Measurements from ENCODE around the gene SELENOS. TPM values are rescaled to one million over a fixed set of nuclear protein-coding genes. Genes with fewer than 3 reads are reported as not detected.

SELENOS gene
- total RNA-seq, 2 experiments from 2014 or later, result 27.3 to 29.4 TPM

DNA sequence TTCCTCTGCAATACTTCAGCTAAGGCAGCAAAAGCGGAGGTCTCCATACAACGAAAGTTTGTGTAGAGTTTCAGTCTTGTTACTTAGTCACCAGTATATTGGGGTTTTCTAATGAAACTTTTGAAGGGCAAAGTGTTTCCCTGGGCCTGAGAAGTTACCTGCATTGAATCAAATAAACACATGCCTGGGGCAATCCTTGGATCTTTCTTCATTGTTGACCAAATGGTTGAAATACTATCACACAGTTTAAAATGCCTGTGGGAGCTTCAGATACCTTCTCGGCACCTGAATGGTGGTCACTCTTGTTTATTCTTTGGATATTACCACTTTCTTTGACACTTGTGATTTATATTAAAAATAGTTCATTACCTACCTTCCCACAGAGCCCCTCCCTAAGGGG is 24.4 kb downstream of the SELENOS start:
- Mint-ChIP-seq H3K4me3 (peak overlapping the region; percentile 92), H3K4me1 (peaks cover 52% of the 10 kb centered on the region), H3K36me3 (peaks cover 24% of the 10 kb centered on the region), H3K9me3 (no peaks in the 10 kb centered on the region), H3K27ac (peak overlapping the region; percentile 91), H3K27me3 (no peaks in the 10 kb centered on the region)
- DNase-seq, result no peak

DNA sequence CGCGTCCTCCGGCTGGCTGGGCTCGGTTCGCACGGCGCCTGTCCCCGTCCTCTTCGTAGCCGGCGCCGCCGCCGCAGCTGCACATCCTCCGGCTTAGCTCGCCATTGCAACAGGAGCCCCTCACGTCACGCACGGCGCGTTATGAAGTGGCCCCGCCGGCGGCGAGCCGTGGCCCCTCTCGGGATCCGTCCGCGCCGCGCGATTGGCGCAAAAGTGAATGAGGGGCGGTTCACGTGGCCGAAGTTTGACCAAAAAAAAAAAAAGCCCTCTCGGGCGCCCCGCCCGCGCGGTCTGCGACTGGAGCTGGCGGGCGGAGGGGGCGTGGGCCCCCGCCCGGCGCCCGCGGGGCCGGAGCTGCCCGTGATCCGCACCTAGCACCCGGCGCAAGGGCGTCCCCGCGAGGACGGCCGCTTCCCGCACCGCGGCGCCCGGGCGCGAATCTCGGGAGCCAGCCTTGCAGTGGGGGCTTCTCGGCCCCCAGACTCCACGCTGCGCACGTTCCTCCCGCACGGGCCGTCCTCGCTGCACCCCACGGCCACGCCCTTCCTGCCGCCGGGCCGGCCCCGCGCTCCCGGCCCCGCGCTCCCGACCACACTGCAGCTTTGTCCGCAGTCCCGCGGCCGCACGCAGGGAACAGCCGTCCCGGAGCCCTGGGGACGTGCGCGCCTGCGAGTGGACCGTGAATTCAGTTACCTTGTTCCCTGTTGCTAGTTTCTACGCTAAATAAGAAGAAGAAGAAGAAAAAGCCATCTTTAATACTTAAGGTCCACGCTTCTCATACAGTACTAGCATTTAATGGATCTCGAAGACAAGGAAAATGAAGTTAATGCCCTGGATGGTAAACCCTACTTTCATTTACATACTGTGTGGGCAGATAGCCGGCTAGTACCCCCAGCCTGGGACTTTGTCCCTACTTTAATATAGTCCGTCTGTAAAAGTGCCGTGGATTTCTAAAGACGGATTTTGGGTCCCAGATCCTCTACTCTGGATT is 25.2 kb downstream of the SELENOS start, which contains the start of gene CHSY1:
CHSY1 (minus strand) TSS at position 219 of the 991 bp plus-strand sequence. CDS start 592 bp downstream, outside the sequence.
- H3K4me3 Mint-ChIP-seq, result peak within 1 kb of the TSS; percentile 92
- H3K27me3 Mint-ChIP-seq, result no peaks in the 10 kb centered on the region
- peaks cover 59% of the 10 kb centered on the region for H3K4me1 Mint-ChIP-seq
- peaks cover 31% of the 10 kb centered on the region for H3K36me3 Mint-ChIP-seq
- peak; percentile 90 for DNase-seq
- no peaks in the 10 kb centered on the region for H3K9me3 Mint-ChIP-seq
- peak within 1 kb of the TSS; percentile 91 for H3K27ac Mint-ChIP-seq

DNA sequence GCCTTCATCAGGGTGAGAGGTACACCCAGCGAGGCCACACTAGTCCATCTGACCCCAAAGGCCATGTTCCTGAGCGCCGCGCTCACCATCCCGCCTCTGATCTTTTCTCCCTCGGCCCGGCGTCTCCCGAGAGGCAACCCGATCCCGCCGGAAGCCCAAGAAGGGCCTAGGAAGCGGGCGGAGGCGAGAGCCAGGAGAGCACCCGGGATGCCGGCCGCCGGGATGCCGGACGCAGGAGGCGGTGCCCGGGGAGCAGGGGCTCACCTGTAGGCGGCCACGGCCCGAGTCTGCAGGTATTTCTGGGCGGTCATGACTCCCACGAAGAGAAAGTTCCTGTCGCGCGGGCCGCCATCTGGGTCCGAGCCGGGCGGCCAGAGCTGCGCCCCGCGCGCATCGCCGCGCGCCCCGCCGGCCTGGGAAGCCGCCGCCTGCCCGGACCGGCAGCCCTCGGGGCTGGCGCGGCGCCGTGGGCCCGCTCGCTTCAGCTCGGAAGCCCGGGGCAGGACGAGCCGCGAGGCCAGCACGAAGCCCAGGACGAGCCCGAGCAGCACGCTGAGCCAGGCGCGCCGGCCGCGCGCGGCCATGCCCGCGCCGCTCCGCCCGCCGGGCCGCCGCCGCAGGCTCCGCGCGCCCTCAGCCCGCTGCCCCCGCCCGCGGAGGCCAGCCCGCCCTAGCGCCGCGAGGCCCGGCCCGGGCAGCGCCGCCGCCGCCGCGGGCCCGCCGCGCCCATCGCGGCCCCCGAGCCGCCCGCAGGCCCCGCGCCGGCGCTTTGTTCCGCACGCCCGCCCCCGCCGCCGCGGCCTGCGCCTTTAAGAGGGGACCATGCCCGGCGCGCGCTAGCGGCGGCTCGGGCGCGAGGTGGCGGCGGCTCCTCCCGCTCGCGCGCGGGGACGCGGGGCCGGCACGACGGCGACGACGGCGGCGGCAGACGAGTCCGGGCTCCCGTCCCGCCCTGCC is 26.1 kb downstream of the SELENOS start:
- Mint-ChIP-seq H3K4me3 (peak overlapping the region; percentile 86), H3K27ac (peak overlapping the region; percentile 83), H3K9me3 (no peaks in the 10 kb centered on the region), H3K36me3 (peaks cover 41% of the 10 kb centered on the region), H3K27me3 (no peaks in the 10 kb centered on the region), H3K4me1 (peaks cover 65% of the 10 kb centered on the region)
- peak; percentile 20 for DNase-seq

- DNase-seq, result no peak
- peaks cover 67% of the 10 kb centered on the region for H3K4me1 Mint-ChIP-seq
Observed at GRCh38 chr15:101250341-101250831, 26.9 kb downstream of the SELENOS start.

DNA sequence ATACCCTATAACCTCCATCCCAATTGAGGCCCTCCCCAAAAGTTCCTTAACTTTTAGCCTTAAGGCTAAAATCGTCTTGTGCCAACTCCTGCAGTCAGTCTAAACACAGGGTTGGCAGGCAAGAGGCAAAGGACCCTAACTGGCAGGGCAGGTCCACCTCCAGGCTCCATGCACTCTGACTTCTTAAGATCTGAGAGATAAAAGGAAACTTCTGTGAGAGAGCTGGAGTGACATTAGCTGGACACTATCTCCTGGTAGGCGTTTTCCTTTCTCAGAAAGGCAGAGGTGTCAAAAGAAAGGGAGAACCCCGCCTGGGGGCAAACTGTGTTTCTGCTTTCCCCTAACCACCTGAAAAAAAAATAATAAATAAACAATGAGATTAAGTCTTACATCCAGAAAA is 29.0 kb downstream of the SELENOS start:
- Mint-ChIP-seq H3K4me1 (peaks cover 76% of the 10 kb centered on the region), H3K27me3 (no peaks in the 10 kb centered on the region), H3K27ac (no peak overlapping the region), H3K36me3 (peaks cover 60% of the 10 kb centered on the region), H3K4me3 (peak overlapping the region; percentile 53), H3K9me3 (no peaks in the 10 kb centered on the region)
- no peak for DNase-seq

More at GRCh38 chr15:101250341-101250831, 26.9 kb downstream of the SELENOS start:
- H3K36me3 Mint-ChIP-seq, result peaks cover 48% of the 10 kb centered on the region
- H3K27me3 Mint-ChIP-seq, result no peaks in the 10 kb centered on the region
- H3K27ac Mint-ChIP-seq, result peak overlapping the region; percentile 78
- H3K4me3 Mint-ChIP-seq, result peak overlapping the region; percentile 86
- no peaks in the 10 kb centered on the region for H3K9me3 Mint-ChIP-seq

- H3K27me3 Mint-ChIP-seq, result no peaks in the 10 kb centered on the region
- peaks cover 71% of the 10 kb centered on the region for H3K36me3 Mint-ChIP-seq
- DNase-seq, result no peak
- H3K4me1 Mint-ChIP-seq, result peaks cover 80% of the 10 kb centered on the region
- H3K27ac Mint-ChIP-seq, result peak overlapping the region; percentile 67
- H3K4me3 Mint-ChIP-seq, result peak overlapping the region; percentile 59
- no peaks in the 10 kb centered on the region for H3K9me3 Mint-ChIP-seq
Observed at GRCh38 chr15:101246824-101247745, 30.2 kb downstream of the SELENOS start.

DNA sequence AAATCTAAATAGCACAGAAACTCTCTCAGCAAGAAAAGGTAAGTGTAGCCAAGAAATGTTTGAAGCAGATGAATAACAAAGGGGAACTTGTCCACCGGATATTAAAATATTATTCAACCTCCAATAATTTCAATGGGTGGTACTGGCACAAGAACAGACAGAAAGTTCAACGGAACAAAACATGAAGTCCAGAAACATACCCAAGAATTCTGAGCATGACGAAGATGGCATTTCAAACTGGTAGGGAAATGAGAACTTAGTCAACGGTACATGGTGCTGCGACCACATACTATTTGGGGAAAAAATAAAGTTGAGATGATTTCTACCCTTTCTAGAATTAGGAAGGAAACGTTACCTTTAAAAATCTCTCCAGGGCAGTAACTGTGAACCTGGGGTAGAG is 30.9 kb downstream of the SELENOS start:
- H3K9me3 Mint-ChIP-seq, result no peaks in the 10 kb centered on the region
- H3K27ac Mint-ChIP-seq, result peak overlapping the region; percentile 67
- peaks cover 85% of the 10 kb centered on the region for H3K4me1 Mint-ChIP-seq
- peaks cover 73% of the 10 kb centered on the region for H3K36me3 Mint-ChIP-seq
- no peaks in the 10 kb centered on the region for H3K27me3 Mint-ChIP-seq
- DNase-seq, result no peak
- H3K4me3 Mint-ChIP-seq, result peak overlapping the region; percentile 24

DNA sequence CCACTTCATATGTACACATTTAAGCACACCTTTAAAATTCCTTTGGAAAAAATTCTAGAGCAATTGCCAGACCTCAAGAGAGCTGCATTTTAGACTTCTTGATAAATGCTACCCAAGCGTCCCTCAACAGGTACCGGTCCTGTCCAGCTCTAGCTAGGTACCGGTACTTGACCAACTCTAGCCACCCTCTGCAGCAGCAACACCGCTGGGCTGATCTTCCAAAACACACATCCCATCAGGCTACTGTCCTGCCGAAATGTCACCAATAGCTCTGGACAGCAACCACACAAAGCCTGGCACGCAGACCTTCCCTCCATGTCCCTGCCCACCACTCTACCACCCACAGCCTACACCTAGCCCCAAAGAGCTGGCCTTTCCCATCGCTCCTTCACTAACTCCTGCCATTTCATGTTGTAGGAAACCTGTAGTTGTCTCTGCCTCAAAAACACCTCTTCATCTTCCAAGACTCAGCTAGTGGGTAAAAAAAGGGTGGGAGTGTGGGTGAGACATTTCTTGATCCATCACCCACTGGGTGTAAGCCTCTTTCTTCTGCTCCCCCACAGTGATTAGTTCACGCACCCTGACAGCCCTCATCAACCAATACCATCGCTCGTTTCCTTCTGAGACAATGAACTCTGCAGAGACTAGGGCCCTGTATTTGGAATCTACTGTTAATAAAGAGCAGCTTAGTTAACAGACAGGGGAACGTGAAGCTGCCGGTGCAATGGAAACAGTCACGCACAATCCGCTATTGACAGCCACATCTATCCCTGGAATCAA is 32.2 kb downstream of the SELENOS start:
- H3K4me1 Mint-ChIP-seq, result peaks cover 85% of the 10 kb centered on the region
- DNase-seq, result no peak
- peak overlapping the region; percentile 52 for H3K27ac Mint-ChIP-seq
- no peaks in the 10 kb centered on the region for H3K9me3 Mint-ChIP-seq
- H3K36me3 Mint-ChIP-seq, result peaks cover 70% of the 10 kb centered on the region
- peak overlapping the region; percentile 27 for H3K4me3 Mint-ChIP-seq
- H3K27me3 Mint-ChIP-seq, result no peaks in the 10 kb centered on the region

- Mint-ChIP-seq H3K36me3 (peaks cover 68% of the 10 kb centered on the region), H3K4me3 (peak overlapping the region; percentile 22), H3K9me3 (no peaks in the 10 kb centered on the region), H3K27ac (peak overlapping the region; percentile 3), H3K27me3 (no peaks in the 10 kb centered on the region), H3K4me1 (peaks cover 85% of the 10 kb centered on the region)
- no peak for DNase-seq
Observed at GRCh38 chr15:101244036-101244781, 33.1 kb downstream of the SELENOS start.

DNA sequence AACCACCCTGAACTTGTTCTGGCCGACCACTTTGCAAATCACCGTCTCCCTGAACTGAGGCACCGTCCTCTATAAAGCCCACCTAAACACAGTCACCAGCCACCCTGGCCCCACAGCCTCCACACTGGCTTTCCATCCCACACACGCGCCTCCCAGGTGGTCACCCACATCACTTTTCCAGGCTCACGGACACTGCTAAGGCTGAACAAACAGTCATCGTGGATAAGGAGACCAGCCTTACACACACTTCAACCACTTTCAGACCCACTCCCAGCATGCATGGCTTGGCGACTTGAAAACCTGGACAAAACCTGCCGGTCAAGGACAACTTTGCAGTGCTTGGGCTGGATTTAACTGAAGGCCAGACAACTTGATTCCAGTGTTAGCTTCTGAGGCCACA is 33.9 kb downstream of the SELENOS start:
- no peaks in the 10 kb centered on the region for H3K27me3 Mint-ChIP-seq
- H3K4me3 Mint-ChIP-seq, result peak overlapping the region; percentile 65

GRCh38 chr15:101242999-101243336 is 34.3 kb downstream of the SELENOS start:
- Mint-ChIP-seq H3K27me3 (no peaks in the 10 kb centered on the region), H3K36me3 (peaks cover 60% of the 10 kb centered on the region), H3K4me1 (peaks cover 85% of the 10 kb centered on the region), H3K27ac (peak overlapping the region; percentile 78), H3K9me3 (no peaks in the 10 kb centered on the region), H3K4me3 (peak overlapping the region; percentile 65)
- DNase-seq, result no peak

More for the DNA sequence above, 33.9 kb downstream of the SELENOS start:
- Mint-ChIP-seq H3K36me3 (peaks cover 65% of the 10 kb centered on the region), H3K9me3 (no peaks in the 10 kb centered on the region), H3K27ac (peak overlapping the region; percentile 78), H3K4me1 (peaks cover 89% of the 10 kb centered on the region)
- no peak for DNase-seq

GRCh38 chr15:101242160-101242998 is 34.9 kb downstream of the SELENOS start:
- no peaks in the 10 kb centered on the region for H3K27me3 Mint-ChIP-seq
- H3K27ac Mint-ChIP-seq, result peak overlapping the region; percentile 77
- peak overlapping the region; percentile 65 for H3K4me3 Mint-ChIP-seq
- no peaks in the 10 kb centered on the region for H3K9me3 Mint-ChIP-seq
- H3K36me3 Mint-ChIP-seq, result peaks cover 56% of the 10 kb centered on the region
- H3K4me1 Mint-ChIP-seq, result peaks cover 80% of the 10 kb centered on the region
- DNase-seq, result peak; percentile 60
